SK-N-SH (cell line): ENCODE data around the gene TTC23. TPM values are rescaled to one million over a fixed set of nuclear protein-coding genes. Genes with fewer than 3 reads are reported as not detected.

Experiments used
- CTCF ChIA-PET: fragments of 300-600, 350-600 bp; formaldehyde crosslinking; extraction: SDS; loops from one replicate; lab custom pipeline; 2021; lab: Yijun Ruan, JAX
- POLR2A ChIA-PET: fragments of 350-600 bp; sonication (Branson Sonifier 250); formaldehyde crosslinking; extraction: SDS; loops from one replicate; lab custom pipeline; 2020; ENCODE audit warnings: antibody characterized with exemption, inconsistent platforms; lab: Yijun Ruan, JAX
- DNase-seq: peaks from one replicate; pipeline ENCODE4 v3.0.0; 2012
- H2AFZ ChIP-seq: fragments of 200-600 bp; sonication (generic); 2 replicates; pipeline ENCODE4 v1.8.1; 2016; ENCODE audit warnings: antibody characterized with exemption, mild to moderate bottlenecking, low read depth
- H3F3A ChIP-seq: fragments of 200-600 bp; sonication (generic); replicated peaks from 2 replicates; pipeline ENCODE3; 2016; ENCODE audit warnings: antibody characterized with exemption, mild to moderate bottlenecking; ENCODE audit not compliant: insufficient read depth
- H3K27ac ChIP-seq, 2 experiments: fragments of 200-500 bp in 1 of 2; fragments of 200-600 bp in 1 of 2; sonication (Bioruptor generic) in 1 of 2; sonication (generic), shearing (Covaris generic) in 1 of 2; 2 replicates each; pipeline versions ENCODE4 v1.5.1 to v1.6.1; 2014 to 2016; ENCODE audit warnings: low read depth in 2 of 2, inconsistent platforms in 1 of 2, low read length in 1 of 2, mild to moderate bottlenecking in 1 of 2, mixed read lengths in 1 of 2
- H3K27me3 ChIP-seq: fragments of 200-600 bp; sonication (generic), shearing (Covaris generic); 2 replicates; pipeline ENCODE4 v1.6.1; 2016; ENCODE audit warnings: mixed run types; ENCODE audit not compliant: insufficient read depth
- H3K36me3 ChIP-seq, 2 experiments: fragments of 200-500 bp in 1 of 2; fragments of 200-600 bp in 1 of 2; sonication (Bioruptor generic) in 1 of 2; sonication (generic) in 1 of 2; replicated peaks in 1 of 2; 2 replicates each; pipeline versions ENCODE3 to v1.5.1; 2014 to 2016; ENCODE audit warnings: low read length in 1 of 2, mild to moderate bottlenecking in 1 of 2; ENCODE audit not compliant: insufficient read depth in 2 of 2, control insufficient read depth in 1 of 2
- H3K4me1 ChIP-seq, 2 experiments: fragments of 200-500 bp in 1 of 2; fragments of 200-600 bp in 1 of 2; sonication (Bioruptor generic) in 1 of 2; sonication (generic), shearing (Covaris generic) in 1 of 2; 2 replicates each; pipeline versions ENCODE4 v1.5.1 to v1.6.1; 2014 to 2016; ENCODE audit warnings: low read depth in 1 of 2, low read length in 1 of 2, mixed run types in 1 of 2; ENCODE audit not compliant: insufficient read depth in 2 of 2, control insufficient read depth in 1 of 2
- H3K4me2 ChIP-seq: fragments of 200-600 bp; sonication (generic), shearing (Covaris generic); 2 replicates; pipeline ENCODE4 v1.6.1; 2017; ENCODE audit warnings: mixed run types
- H3K4me3 ChIP-seq, 2 experiments: fragments of 200-500 bp in 1 of 2; fragments of 200-600 bp in 1 of 2; sonication (Bioruptor generic) in 1 of 2; sonication (generic), shearing (Covaris generic) in 1 of 2; 2 replicates each; pipeline versions ENCODE4 v1.5.1 to v1.8.1; 2014 to 2016; ENCODE audit warnings: low read depth in 2 of 2, inconsistent platforms in 1 of 2, low read length in 1 of 2, mild to moderate bottlenecking in 1 of 2, mixed read lengths in 1 of 2, moderate library complexity in 1 of 2
- H3K79me2 ChIP-seq: fragments of 200-600 bp; sonication (generic); 2 replicates; pipeline ENCODE4 v1.8.1; 2017; ENCODE audit warnings: mild to moderate bottlenecking; ENCODE audit not compliant: insufficient read depth
- H3K9ac ChIP-seq: fragments of 200-600 bp; sonication (generic); 2 replicates; pipeline ENCODE4 v1.6.1; 2017; ENCODE audit warnings: mixed run types
- H3K9me2 ChIP-seq: fragments of 200-600 bp; sonication (generic); 2 replicates; pipeline ENCODE4 v1.6.1; 2017; ENCODE audit warnings: mixed run types
- H3K9me3 ChIP-seq: fragments of 200-600 bp; sonication (generic); 2 replicates; pipeline ENCODE4 v1.6.1; 2017; ENCODE audit warnings: mixed run types, mild to moderate bottlenecking, moderate library complexity
- H4K20me1 ChIP-seq: fragments of 200-600 bp; sonication (generic); 2 replicates; pipeline ENCODE4 v1.6.1; 2017; ENCODE audit warnings: mild to moderate bottlenecking, mixed run types; ENCODE audit not compliant: insufficient read depth
- CHD2 ChIP-seq: fragments of 150-350 bp; IDR thresholded peaks from 2 replicates; pipeline ENCODE4 v1.6.1; 2018; ENCODE audit warnings: low read length; ENCODE audit not compliant: partially characterized antibody
- EP300 ChIP-seq, 2 experiments: IDR thresholded peaks; 2 replicates each; pipeline versions ENCODE4 v1.4.0 to v1.6.1; 2012; ENCODE audit warnings: borderline replicate concordance in 1 of 2, low read depth in 1 of 2, low read length in 1 of 2
- FOSL2 ChIP-seq: IDR thresholded peaks from 2 replicates; pipeline ENCODE4 v1.4.0; 2012; ENCODE audit warnings: low read depth, mild to moderate bottlenecking, moderate library complexity, borderline replicate concordance
- FOXM1 ChIP-seq: IDR thresholded peaks from 2 replicates; pipeline ENCODE4 v1.4.0; 2012; ENCODE audit warnings: low read depth, mild to moderate bottlenecking
- GATA2 ChIP-seq: sonication (generic); formaldehyde crosslinking; IDR thresholded peaks from 2 replicates; pipeline ENCODE4 v1.5.0; 2020; ENCODE audit warnings: mild to moderate bottlenecking, missing genetic modification reagents
- JUND ChIP-seq: IDR thresholded peaks from 2 replicates; pipeline ENCODE4 v1.4.0; 2012
- MEF2A ChIP-seq: IDR thresholded peaks from 2 replicates; pipeline ENCODE4 v1.4.0; 2012; ENCODE audit warnings: low read depth, borderline replicate concordance
- MXI1 ChIP-seq: IDR thresholded peaks from 2 replicates; pipeline ENCODE4 v1.6.1; 2012; ENCODE audit warnings: mild to moderate bottlenecking, low read depth, low read length, improper control_type of control experiment
- NFIC ChIP-seq: IDR thresholded peaks from 2 replicates; pipeline ENCODE4 v1.4.0; 2012; ENCODE audit warnings: borderline replicate concordance
- POLR2AphosphoS5 ChIP-seq: IDR thresholded peaks from 2 replicates; pipeline ENCODE4 v1.6.1; 2012; ENCODE audit warnings: low read depth, low read length
- RAD21 ChIP-seq: IDR thresholded peaks from 2 replicates; pipeline ENCODE4 v1.6.1; 2012; ENCODE audit warnings: mild to moderate bottlenecking, low read length
- RCOR1 ChIP-seq: fragments of 150-350 bp; IDR thresholded peaks from 2 replicates; pipeline ENCODE4 v1.6.1; 2017; ENCODE audit warnings: antibody characterized with exemption, low read length
- RFX5 ChIP-seq: IDR thresholded peaks from 2 replicates; pipeline ENCODE4 v1.6.1; 2012; ENCODE audit warnings: mild to moderate bottlenecking, improper control_type of control experiment, low read length
- TAF1 ChIP-seq: IDR thresholded peaks from 2 replicates; pipeline ENCODE4 v1.6.1; 2012; ENCODE audit warnings: low read depth, mild to moderate bottlenecking, low read length, moderate library complexity, borderline replicate concordance
- TCF12 ChIP-seq: IDR thresholded peaks from 2 replicates; pipeline ENCODE4 v1.4.0; 2012
- TEAD4 ChIP-seq: IDR thresholded peaks from 2 replicates; pipeline ENCODE4 v1.4.0; 2012; ENCODE audit warnings: mild to moderate bottlenecking, borderline replicate concordance; ENCODE audit not compliant: insufficient read depth
- USF1 ChIP-seq: IDR thresholded peaks from 2 replicates; pipeline ENCODE4 v1.4.0; 2012; ENCODE audit warnings: low read depth, borderline replicate concordance
- USF2 ChIP-seq: fragments of 150-350 bp; IDR thresholded peaks from 2 replicates; pipeline ENCODE4 v1.6.1; 2017; ENCODE audit warnings: antibody characterized with exemption, low read length, low read depth, borderline replicate concordance
- WGBS: methylation state at CpG from one replicate; pipeline ENCODE4 v1.1.6; 2017; ENCODE audit warnings: low lambda C conversion rate; 5-methylcytosine and 5-hydroxymethylcytosine counted together
- polyA plus RNA-seq, 3 experiments: library from polyadenylated mRNA; depleted of rRNA; stranded (reverse); fragments of >200 nt; gene quantifications; 2 replicates each; pipeline ENCODE4 v1.2.3, GENCODE V29; 2012
- TF ChIP-seq, protein P1 (sequence below): IDR thresholded peaks from 2 replicates; pipeline ENCODE4; 2012
- TF ChIP-seq, protein P2 (sequence below): fragments of 200-600 bp; sonication (generic); IDR thresholded peaks from 2 replicates; pipeline ENCODE4 v1.6.1; 2017; ENCODE audit warnings: antibody characterized with exemption, mild to moderate bottlenecking, moderate library complexity
- TF ChIP-seq, protein P3 (sequence below): IDR thresholded peaks from 2 replicates; pipeline ENCODE4 v1.4.0; 2012; ENCODE audit warnings: low read depth

TTC23 gene
- polyA plus RNA-seq, 1 of the 3 experiments (the other 2 are of a cell fraction), result 0.79 TPM

- H3K4me2 ChIP-seq, result 0 out of 2 replicates have a peak overlapping the region, but pooled peaks have one; percentile 30
- no peak overlapping the region for H3K9ac ChIP-seq
- no peak for TF ChIP-seq EP300 (IDR thresholded peaks at IDR 0.05; ENCODE audit: borderline replicate concordance in 1 of 2, low read depth in 1 of 2, low read length in 1 of 2)
- TF ChIP-seq TAF1, result no peak
- no peak for TF ChIP-seq USF2
- TF ChIP-seq TCF12, result no peak
- TF ChIP-seq NFIC, result no peak
- no peak for TF ChIP-seq FOSL2
- no peak for TF ChIP-seq JUND
- TF ChIP-seq, protein P1, sequence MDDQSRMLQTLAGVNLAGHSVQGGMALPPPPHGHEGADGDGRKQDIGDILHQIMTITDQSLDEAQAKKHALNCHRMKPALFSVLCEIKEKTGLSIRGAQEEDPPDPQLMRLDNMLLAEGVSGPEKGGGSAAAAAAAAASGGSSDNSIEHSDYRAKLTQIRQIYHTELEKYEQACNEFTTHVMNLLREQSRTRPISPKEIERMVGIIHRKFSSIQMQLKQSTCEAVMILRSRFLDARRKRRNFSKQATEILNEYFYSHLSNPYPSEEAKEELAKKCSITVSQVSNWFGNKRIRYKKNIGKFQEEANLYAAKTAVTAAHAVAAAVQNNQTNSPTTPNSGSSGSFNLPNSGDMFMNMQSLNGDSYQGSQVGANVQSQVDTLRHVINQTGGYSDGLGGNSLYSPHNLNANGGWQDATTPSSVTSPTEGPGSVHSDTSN, result no peak
- no peak for TF ChIP-seq POLR2AphosphoS5
- no peak for TF ChIP-seq GATA2 (CRISPR knock-in tag)
- no peak for TF ChIP-seq CHD2
- no peak for TF ChIP-seq RFX5
- no peak for TF ChIP-seq TEAD4
- no peak for TF ChIP-seq RAD21
- no peak for TF ChIP-seq MEF2A
- 94% methylated on average over 4 of the region's 5 CpGs for WGBS
- no peak for DNase-seq
- H3K27ac ChIP-seq, result peak overlapping the region in 1 of 2 experiments; percentile 42; a peak in 1 of 4 replicates
- no peak overlapping the region for H3K4me3 ChIP-seq
- CTCF ChIA-PET, result interaction anchor here (1.3 kb wide), 1 partner anchor 68 kb away, joined by 3 read pairs; no protein-coding TSS in a partner anchor
- no peaks in the 10 kb centered on the region for H3K9me3 ChIP-seq
- POLR2A ChIA-PET, result no interaction called here
- H3F3A ChIP-seq, result peaks cover 5% of the 10 kb centered on the region
- peaks cover 2 to 11% of the 10 kb centered on the region in 2 experiments; a peak in 3 of 4 replicates for H3K4me1 ChIP-seq
- H3K79me2 ChIP-seq, result no peaks in the 10 kb centered on the region
- no peaks in the 10 kb centered on the region for H4K20me1 ChIP-seq
- no peaks in the 10 kb centered on the region for H3K36me3 ChIP-seq
- H2AFZ ChIP-seq, result no peak overlapping the region
- H3K9me2 ChIP-seq, result no peaks in the 10 kb centered on the region
- no peaks in the 10 kb centered on the region for H3K27me3 ChIP-seq
These were observed 80.5 kb downstream of the TTC23 start for GRCh38 chr15:99168601-99169580.

- H3K4me2 ChIP-seq, result no peak overlapping the region
- H3F3A ChIP-seq, result peaks cover 5% of the 10 kb centered on the region
- H3K79me2 ChIP-seq, result no peaks in the 10 kb centered on the region
- WGBS, result 94% methylated on average over 6 of the region's 6 CpGs
- H2AFZ ChIP-seq, result no peak overlapping the region
- no peaks in the 10 kb centered on the region for H3K27me3 ChIP-seq
- no peaks in the 10 kb centered on the region for H3K36me3 ChIP-seq
- DNase-seq, result no peak
- no peak overlapping the region for H3K4me3 ChIP-seq
- H3K27ac ChIP-seq, result no peak overlapping the region
- H3K4me1 ChIP-seq, result peaks cover 2 to 11% of the 10 kb centered on the region in 2 experiments; a peak in 3 of 4 replicates
- H3K9ac ChIP-seq, result no peak overlapping the region
- H3K9me2 ChIP-seq, result no peaks in the 10 kb centered on the region
- POLR2A ChIA-PET, result no interaction called here
- no peaks in the 10 kb centered on the region for H4K20me1 ChIP-seq
- CTCF ChIA-PET, result interaction anchor here (1.2 kb wide), 1 partner anchor 46 kb away, joined by 4 read pairs; no protein-coding TSS in a partner anchor
- H3K9me3 ChIP-seq, result no peaks in the 10 kb centered on the region
- TF ChIP-seq, protein P2, sequence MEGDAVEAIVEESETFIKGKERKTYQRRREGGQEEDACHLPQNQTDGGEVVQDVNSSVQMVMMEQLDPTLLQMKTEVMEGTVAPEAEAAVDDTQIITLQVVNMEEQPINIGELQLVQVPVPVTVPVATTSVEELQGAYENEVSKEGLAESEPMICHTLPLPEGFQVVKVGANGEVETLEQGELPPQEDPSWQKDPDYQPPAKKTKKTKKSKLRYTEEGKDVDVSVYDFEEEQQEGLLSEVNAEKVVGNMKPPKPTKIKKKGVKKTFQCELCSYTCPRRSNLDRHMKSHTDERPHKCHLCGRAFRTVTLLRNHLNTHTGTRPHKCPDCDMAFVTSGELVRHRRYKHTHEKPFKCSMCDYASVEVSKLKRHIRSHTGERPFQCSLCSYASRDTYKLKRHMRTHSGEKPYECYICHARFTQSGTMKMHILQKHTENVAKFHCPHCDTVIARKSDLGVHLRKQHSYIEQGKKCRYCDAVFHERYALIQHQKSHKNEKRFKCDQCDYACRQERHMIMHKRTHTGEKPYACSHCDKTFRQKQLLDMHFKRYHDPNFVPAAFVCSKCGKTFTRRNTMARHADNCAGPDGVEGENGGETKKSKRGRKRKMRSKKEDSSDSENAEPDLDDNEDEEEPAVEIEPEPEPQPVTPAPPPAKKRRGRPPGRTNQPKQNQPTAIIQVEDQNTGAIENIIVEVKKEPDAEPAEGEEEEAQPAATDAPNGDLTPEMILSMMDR, result no peak
- TF ChIP-seq TEAD4 (no peak), FOXM1 (no peak), RFX5 (no peak), JUND (no peak), POLR2AphosphoS5 (no peak), RCOR1 (no peak), MXI1 (no peak), USF2 (no peak), CHD2 (no peak), USF1 (no peak)
- TF ChIP-seq, protein P3, sequence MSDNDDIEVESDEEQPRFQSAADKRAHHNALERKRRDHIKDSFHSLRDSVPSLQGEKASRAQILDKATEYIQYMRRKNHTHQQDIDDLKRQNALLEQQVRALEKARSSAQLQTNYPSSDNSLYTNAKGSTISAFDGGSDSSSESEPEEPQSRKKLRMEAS, result no peak
These were observed 81.7 kb downstream of the TTC23 start for GRCh38 chr15:99167640-99168039.
